ENCODE measurements around the gene BTBD10.

- no peak for TF ChIP-seq GATA2 (IDR thresholded peaks at IDR 0.05; ENCODE audit: low read depth, low read length)
- no peak for TF ChIP-seq GATA3 (IDR thresholded peaks at IDR 0.05; ENCODE audit: low read depth, low read length)
Measured at GRCh38 chr11:13349046-13349445, 114.0 kb downstream of the BTBD10 start.
